Measurements from ENCODE around the gene MEF2D.

Gene MEF2D

DNA sequence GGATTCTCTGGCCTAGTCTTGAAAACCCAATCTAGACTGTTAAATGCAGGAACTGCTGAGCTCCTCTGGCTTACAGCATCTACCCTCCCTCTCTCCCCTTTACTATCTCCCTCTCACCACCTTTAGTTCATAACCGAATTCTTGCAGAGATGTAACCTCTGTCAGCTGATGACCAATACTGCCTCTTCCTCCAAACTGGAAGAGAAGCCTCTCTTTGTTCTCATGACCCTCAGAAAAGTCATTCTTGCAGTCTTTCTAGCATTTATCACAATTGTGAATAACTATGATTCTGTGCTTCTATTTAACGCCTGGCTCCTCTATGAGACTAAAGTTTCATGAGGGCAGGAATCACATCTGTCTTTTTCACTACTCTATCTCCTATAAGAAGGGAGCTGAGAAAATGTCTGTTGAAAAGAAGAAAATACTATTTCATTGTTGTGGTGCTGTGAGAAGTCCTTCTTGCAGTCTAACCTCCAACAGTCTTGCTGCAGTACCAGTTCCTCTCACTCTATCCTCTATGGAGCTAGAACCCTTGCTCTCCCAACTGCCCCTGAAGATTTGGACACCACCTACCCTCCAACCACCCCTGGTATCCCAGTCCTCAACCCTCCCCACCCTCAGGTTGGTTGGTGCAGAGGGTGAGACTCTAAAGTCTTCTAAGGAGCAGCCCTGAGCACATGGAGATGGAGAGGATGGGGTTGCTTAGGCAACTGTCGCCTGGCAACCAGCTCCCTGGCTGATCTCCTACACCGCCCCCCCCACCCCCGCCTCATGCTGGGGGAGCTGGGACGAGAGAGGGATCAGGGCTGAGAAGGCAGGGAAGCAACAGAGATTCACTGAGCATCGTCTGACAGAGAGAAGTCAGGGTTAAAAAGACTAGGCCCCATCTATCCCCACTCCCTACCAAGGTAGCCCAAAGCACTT is 13.9 kb downstream of the MEF2D start:
- H3K27me3 ChIP-seq (ENCODE audit: insufficient read depth, poor library complexity, severe bottlenecking): no peaks in the 10 kb centered on the region
- H3K4me3 ChIP-seq (replicated peaks; ENCODE audit: insufficient read depth, low read length): no peak overlapping the region
- H3K27ac ChIP-seq (replicated peaks): no peak overlapping the region
- TF ChIP-seq, protein P1, sequence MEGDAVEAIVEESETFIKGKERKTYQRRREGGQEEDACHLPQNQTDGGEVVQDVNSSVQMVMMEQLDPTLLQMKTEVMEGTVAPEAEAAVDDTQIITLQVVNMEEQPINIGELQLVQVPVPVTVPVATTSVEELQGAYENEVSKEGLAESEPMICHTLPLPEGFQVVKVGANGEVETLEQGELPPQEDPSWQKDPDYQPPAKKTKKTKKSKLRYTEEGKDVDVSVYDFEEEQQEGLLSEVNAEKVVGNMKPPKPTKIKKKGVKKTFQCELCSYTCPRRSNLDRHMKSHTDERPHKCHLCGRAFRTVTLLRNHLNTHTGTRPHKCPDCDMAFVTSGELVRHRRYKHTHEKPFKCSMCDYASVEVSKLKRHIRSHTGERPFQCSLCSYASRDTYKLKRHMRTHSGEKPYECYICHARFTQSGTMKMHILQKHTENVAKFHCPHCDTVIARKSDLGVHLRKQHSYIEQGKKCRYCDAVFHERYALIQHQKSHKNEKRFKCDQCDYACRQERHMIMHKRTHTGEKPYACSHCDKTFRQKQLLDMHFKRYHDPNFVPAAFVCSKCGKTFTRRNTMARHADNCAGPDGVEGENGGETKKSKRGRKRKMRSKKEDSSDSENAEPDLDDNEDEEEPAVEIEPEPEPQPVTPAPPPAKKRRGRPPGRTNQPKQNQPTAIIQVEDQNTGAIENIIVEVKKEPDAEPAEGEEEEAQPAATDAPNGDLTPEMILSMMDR (IDR thresholded peaks at IDR 0.05; ENCODE audit: insufficient read depth, low read length): no peak
- TF ChIP-seq REST (IDR thresholded peaks at IDR 0.05; ENCODE audit: insufficient replicate concordance, low read depth) (no peak), GABPA (IDR thresholded peaks at IDR 0.05; ENCODE audit: low read depth) (no peak), SPI1 (IDR thresholded peaks at IDR 0.05; ENCODE audit: borderline replicate concordance, low read depth) (no peak), POLR2AphosphoS5 (IDR thresholded peaks at IDR 0.05; ENCODE audit: low read depth) (no peak)
- DNase-seq (ENCODE audit: low read depth in 1 of 2, low spot score in 1 of 2): peak in 1 of 2 experiments; percentile 62

GRCh38 chr1:156485984-156486383 is 14.6 kb downstream of the MEF2D start:
- DNase-seq (ENCODE audit: low read depth in 1 of 2, low spot score in 1 of 2): peak in 1 of 2 experiments; percentile 38
- Histone ChIP-seq H3K4me3 (replicated peaks; ENCODE audit: insufficient read depth, low read length) (no peak overlapping the region), H3K27ac (replicated peaks) (no peak overlapping the region), H3K27me3 (ENCODE audit: insufficient read depth, poor library complexity, severe bottlenecking) (no peaks in the 10 kb centered on the region)
- TF ChIP-seq, protein P1 (IDR thresholded peaks at IDR 0.05; ENCODE audit: insufficient read depth, low read length): no peak
- no peak for TF ChIP-seq REST (IDR thresholded peaks at IDR 0.05; ENCODE audit: insufficient replicate concordance, low read depth)
- no peak for TF ChIP-seq POLR2AphosphoS5 (IDR thresholded peaks at IDR 0.05; ENCODE audit: low read depth)
- no peak for TF ChIP-seq GABPA (IDR thresholded peaks at IDR 0.05; ENCODE audit: low read depth)
- no peak for TF ChIP-seq SPI1 (IDR thresholded peaks at IDR 0.05; ENCODE audit: borderline replicate concordance, low read depth)

DNA sequence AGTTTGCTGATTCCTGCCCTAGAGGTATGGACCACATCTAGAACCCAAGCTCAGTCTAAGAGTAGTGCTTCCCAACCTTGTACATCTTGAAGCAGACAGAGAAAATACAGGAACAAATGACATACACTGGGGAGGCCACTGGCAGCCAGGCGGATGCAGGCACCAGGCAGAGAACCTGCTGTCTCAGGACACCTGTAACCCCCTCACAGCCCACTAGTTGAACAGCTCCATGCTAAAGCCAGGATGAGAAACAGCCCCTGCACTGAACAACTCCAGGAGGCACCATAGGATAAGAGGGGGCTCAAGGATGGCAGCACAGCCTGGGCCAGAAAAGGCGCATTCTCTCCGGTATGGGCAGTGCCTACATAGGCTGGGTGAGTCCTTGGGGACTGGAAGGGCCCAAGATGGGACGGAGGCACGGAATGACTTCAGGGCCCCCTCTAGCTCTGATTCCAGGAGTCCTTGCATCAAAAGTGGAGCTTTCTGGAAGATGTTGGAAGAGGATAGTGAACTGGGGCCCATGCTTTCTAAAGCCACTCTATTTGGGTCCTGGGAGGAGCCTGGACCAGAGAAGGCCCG is 16.0 kb downstream of the MEF2D start:
- Histone ChIP-seq H3K4me3 (replicated peaks; ENCODE audit: insufficient read depth, low read length) (no peak overlapping the region), H3K27ac (replicated peaks) (no peak overlapping the region), H3K27me3 (ENCODE audit: insufficient read depth, poor library complexity, severe bottlenecking) (no peaks in the 10 kb centered on the region)
- TF ChIP-seq POLR2AphosphoS5 (IDR thresholded peaks at IDR 0.05; ENCODE audit: low read depth) (no peak), REST (IDR thresholded peaks at IDR 0.05; ENCODE audit: insufficient replicate concordance, low read depth) (no peak), SPI1 (IDR thresholded peaks at IDR 0.05; ENCODE audit: borderline replicate concordance, low read depth) (no peak), GABPA (IDR thresholded peaks at IDR 0.05; ENCODE audit: low read depth) (no peak)
- TF ChIP-seq, protein P1 (IDR thresholded peaks at IDR 0.05; ENCODE audit: insufficient read depth, low read length): no peak
- DNase-seq (ENCODE audit: low read depth in 1 of 2, low spot score in 1 of 2): no peak

Measured in HL-60 (cell line).